ENCODE results near the gene PIGU. TPM values are rescaled to one million over a fixed set of nuclear protein-coding genes. Genes with fewer than 3 reads are reported as not detected.
A peak's percentile ranks its signal among the peaks of the same experiment; 100 is the strongest.

Gene PIGU
- total and polyA plus RNA-seq, 2 of the 13 experiments (the other 11 are each of a cell fraction or from before 2014, with no cell fraction given) = 45.5 to 231 TPM

DNA sequence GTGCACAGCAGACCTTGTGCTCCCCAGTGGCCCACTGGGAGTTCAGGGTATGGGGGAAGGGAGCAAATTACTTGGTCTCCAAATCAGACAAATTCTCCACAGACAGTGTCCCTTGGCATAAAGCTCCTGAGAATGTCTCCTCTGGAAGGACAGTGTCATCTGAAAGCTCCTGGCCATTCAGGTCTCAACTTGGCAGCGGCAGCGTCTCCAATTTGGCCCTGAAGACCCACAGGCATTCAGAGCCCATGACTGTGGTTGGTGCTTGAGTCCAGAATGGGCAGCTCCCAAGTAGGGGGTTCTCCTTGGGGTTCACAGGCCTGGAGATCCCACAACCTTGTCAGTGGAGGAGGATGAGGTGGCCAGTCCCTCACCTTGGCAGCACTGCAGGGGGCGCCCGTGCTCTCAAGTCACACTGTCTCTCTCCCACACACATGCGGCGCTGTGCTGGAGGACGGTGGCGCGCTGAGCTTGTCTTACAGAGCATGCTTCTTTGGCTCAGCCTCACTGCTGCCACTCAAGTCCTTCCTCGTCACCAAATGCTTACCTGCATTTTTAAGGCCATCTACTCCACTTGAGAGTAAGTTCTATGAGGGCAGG, 140.0 kb downstream of the PIGU start (continued):
- no peak for TF ChIP-seq FOXM1 (CRISPR knock-in tag; IDR thresholded peaks at IDR 0.05)
- TF ChIP-seq ZNF260 (CRISPR knock-in tag; IDR thresholded peaks at IDR 0.05; ENCODE audit: borderline replicate concordance, low read depth) = no peak
- TF ChIP-seq HCFC1 (IDR thresholded peaks at IDR 0.05; ENCODE audit: low read depth, low read length) = no peak
- no peak for TF ChIP-seq SRSF9 (IDR thresholded peaks at IDR 0.05; ENCODE audit: borderline replicate concordance, insufficient read depth, low read depth, low read length, poor library complexity, severe bottlenecking)
- no peak for TF ChIP-seq PPARG (CRISPR knock-in tag; conservative IDR thresholded peaks at IDR 0.05)
- TF ChIP-seq ARID4A (CRISPR knock-in tag; IDR thresholded peaks at IDR 0.05; ENCODE audit: borderline replicate concordance) = peak; percentile 29; the same call in 1 of the 2 replicates
- no peak for TF ChIP-seq SIN3A (IDR thresholded peaks at IDR 0.05; ENCODE audit: borderline replicate concordance, low read depth, low read length)
- TF ChIP-seq ZNF224 (CRISPR knock-in tag; IDR thresholded peaks at IDR 0.05) = no peak
- TF ChIP-seq, protein P1, sequence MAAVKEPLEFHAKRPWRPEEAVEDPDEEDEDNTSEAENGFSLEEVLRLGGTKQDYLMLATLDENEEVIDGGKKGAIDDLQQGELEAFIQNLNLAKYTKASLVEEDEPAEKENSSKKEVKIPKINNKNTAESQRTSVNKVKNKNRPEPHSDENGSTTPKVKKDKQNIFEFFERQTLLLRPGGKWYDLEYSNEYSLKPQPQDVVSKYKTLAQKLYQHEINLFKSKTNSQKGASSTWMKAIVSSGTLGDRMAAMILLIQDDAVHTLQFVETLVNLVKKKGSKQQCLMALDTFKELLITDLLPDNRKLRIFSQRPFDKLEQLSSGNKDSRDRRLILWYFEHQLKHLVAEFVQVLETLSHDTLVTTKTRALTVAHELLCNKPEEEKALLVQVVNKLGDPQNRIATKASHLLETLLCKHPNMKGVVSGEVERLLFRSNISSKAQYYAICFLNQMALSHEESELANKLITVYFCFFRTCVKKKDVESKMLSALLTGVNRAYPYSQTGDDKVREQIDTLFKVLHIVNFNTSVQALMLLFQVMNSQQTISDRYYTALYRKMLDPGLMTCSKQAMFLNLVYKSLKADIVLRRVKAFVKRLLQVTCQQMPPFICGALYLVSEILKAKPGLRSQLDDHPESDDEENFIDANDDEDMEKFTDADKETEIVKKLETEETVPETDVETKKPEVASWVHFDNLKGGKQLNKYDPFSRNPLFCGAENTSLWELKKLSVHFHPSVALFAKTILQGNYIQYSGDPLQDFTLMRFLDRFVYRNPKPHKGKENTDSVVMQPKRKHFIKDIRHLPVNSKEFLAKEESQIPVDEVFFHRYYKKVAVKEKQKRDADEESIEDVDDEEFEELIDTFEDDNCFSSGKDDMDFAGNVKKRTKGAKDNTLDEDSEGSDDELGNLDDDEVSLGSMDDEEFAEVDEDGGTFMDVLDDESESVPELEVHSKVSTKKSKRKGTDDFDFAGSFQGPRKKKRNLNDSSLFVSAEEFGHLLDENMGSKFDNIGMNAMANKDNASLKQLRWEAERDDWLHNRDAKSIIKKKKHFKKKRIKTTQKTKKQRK (IDR thresholded peaks at IDR 0.05; ENCODE audit: low read length) = no peak
- no peak for TF ChIP-seq ZFAT (CRISPR knock-in tag; conservative IDR thresholded peaks at IDR 0.05)
- no peak for TF ChIP-seq ATAD3A (CRISPR knock-in tag; IDR thresholded peaks at IDR 0.05)
- no peak for TF ChIP-seq ZFP41 (CRISPR knock-in tag; IDR thresholded peaks at IDR 0.05; ENCODE audit: borderline replicate concordance)
- no peak for TF ChIP-seq PHF8 (CRISPR knock-in tag; IDR thresholded peaks at IDR 0.05)
- TF ChIP-seq ZNF276 (CRISPR knock-in tag; IDR thresholded peaks at IDR 0.05; ENCODE audit: low read depth) = 0 out of 2 replicates have a peak, but pooled peaks have one; percentile 42
- TF ChIP-seq, protein P2, sequence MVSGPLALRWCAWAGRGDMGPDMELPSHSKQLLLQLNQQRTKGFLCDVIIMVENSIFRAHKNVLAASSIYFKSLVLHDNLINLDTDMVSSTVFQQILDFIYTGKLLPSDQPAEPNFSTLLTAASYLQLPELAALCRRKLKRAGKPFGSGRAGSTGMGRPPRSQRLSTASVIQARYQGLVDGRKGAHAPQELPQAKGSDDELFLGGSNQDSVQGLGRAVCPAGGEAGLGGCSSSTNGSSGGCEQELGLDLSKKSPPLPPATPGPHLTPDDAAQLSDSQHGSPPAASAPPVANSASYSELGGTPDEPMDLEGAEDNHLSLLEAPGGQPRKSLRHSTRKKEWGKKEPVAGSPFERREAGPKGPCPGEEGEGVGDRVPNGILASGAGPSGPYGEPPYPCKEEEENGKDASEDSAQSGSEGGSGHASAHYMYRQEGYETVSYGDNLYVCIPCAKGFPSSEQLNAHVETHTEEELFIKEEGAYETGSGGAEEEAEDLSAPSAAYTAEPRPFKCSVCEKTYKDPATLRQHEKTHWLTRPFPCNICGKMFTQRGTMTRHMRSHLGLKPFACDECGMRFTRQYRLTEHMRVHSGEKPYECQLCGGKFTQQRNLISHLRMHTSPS (CRISPR knock-in tag; IDR thresholded peaks at IDR 0.05; ENCODE audit: low read depth) = no peak
- no peak for TF ChIP-seq BRD4 (CRISPR knock-in tag; IDR thresholded peaks at IDR 0.05)
- no peak for TF ChIP-seq EP300 (IDR thresholded peaks at IDR 0.05; ENCODE audit: low read depth in 2 of 2, low read length in 2 of 2)
- 0 out of 2 replicates have a peak, but pooled peaks have one; percentile 26 for TF ChIP-seq EP300 (CRISPR knock-in tag; IDR thresholded peaks at IDR 0.05; ENCODE audit: borderline replicate concordance)
- TF ChIP-seq SMYD3 (CRISPR knock-in tag; IDR thresholded peaks at IDR 0.05) = no peak
